RWPE1 (cell line): ENCODE measurements around the gene CAPZB.

Experiments used
- CTCF ChIA-PET: fragments of 350-600 bp; sonication (Branson Sonifier 250); formaldehyde crosslinking; extraction: SDS; loops from one replicate; lab custom pipeline; 2021; lab: Yijun Ruan, JAX
- POLR2A ChIA-PET: fragments of 400-600 bp; formaldehyde crosslinking; extraction: SDS; loops from one replicate; lab custom pipeline; 2020; ENCODE audit warnings: antibody characterized with exemption; ENCODE audit not compliant: low non-redundant PET; lab: Yijun Ruan, JAX
- DNase-seq: peaks from one replicate; pipeline ENCODE4 v3.0.0; 2012; ENCODE audit warnings: low spot score
- H3K27ac ChIP-seq: fragments of 450-650 bp; 2 replicates; pipeline ENCODE4 v1.5.1; 2017
- CTCF ChIP-seq: fragments of 450-650 bp; conservative IDR thresholded peaks from 2 replicates; pipeline ENCODE4 v1.5.1; 2017; ENCODE audit warnings: low read depth, mild to moderate bottlenecking

CAPZB gene

GRCh38 chr1:19366599-19367536 lies 118.5 kb downstream of the CAPZB start:
- CTCF ChIA-PET, result interaction anchor here (0.5 to 1.4 kb wide), 2 partner anchors 23 to 102 kb away, joined by 3 to 6 read pairs; no protein-coding TSS in a partner anchor
- DNase-seq, result no peak
- H3K27ac ChIP-seq, result peak overlapping the region; percentile 68
- no peak for TF ChIP-seq CTCF
- POLR2A ChIA-PET, result no interaction called here

- ChIA-PET POLR2A (no interaction called here), CTCF (no interaction called here)
- TF ChIP-seq CTCF, result no peak
- H3K27ac ChIP-seq, result no peak overlapping the region
- no peak for DNase-seq
These were observed 119.6 kb downstream of the CAPZB start for GRCh38 chr1:19365721-19366120.

- no peak for TF ChIP-seq CTCF
- ChIA-PET POLR2A (no interaction called here), CTCF (interaction anchor here (0.7 to 1.0 kb wide), 2 partner anchors 10 to 43 kb away, joined by 3 read pairs; no protein-coding TSS in a partner anchor)
- DNase-seq, result no peak
- H3K27ac ChIP-seq, result peak overlapping the region; percentile 52
These were observed 121.7 kb downstream of the CAPZB start for GRCh38 chr1:19363536-19364152.

DNA sequence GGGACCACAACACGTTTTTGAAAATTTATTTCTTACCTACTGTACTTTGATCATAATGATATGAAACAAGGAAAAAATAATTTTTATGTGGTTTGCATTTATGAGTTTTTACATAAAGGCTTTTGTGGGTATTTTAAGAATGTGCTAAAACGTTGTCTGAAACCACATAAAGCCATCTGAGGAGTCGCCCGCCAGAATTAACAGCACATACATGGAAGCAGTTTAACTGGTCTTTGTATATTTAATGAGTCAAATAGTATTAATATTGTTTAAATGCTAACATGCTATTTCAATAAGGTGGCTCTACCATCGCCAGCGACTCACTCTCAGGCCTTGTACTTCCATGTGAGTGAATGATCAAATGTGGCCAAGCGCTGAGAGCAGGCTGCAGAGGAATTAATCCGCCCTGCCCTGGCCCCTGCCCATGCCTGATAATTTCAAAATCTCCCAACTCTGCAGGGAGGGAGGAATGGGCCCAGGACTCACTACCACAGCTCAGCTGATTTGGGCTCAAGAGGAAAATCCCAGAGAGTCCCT lies 123.7 kb downstream of the CAPZB start:
- peak overlapping the region; percentile 92 for H3K27ac ChIP-seq
- POLR2A ChIA-PET, result no interaction called here
- peak; percentile 26 for DNase-seq
- CTCF ChIA-PET, result interaction anchor here (0.6 to 0.9 kb wide), 3 partner anchors 9 to 251 kb away, joined by 3 to 4 read pairs (median 3); no protein-coding TSS in a partner anchor
- TF ChIP-seq CTCF, result no peak; the same call in 1 of the 2 replicates

- peak overlapping the region; percentile 92 for H3K27ac ChIP-seq
- peak; percentile 97 for DNase-seq
- no peak; the same call in 1 of the 2 replicates for TF ChIP-seq CTCF
- ChIA-PET POLR2A (no interaction called here), CTCF (interaction anchor here (1.1 kb wide), 1 partner anchor 17 kb away, joined by 5 read pairs; no protein-coding TSS in a partner anchor)
These were observed 124.3 kb downstream of the CAPZB start for GRCh38 chr1:19360843-19361610.
